HG03565 (cell line): ENCODE measurements around the gene LTBP1.

Experiments
- ATAC-seq: cut with Tn5 transposase; IDR thresholded peaks from one replicate; pipeline ENCODE4 v1.9.1; 2021; ENCODE audit warnings: mild to moderate bottlenecking, moderate library complexity; ENCODE audit not compliant: unreplicated experiment

The LTBP1 gene

GRCh38 chr2:33181466-33181865 is 234.7 kb downstream of the LTBP1 start:
- ATAC-seq, result no peak

- ATAC-seq, result no peak
Observed at GRCh38 chr2:33184041-33184440, 237.3 kb downstream of the LTBP1 start.

- no peak for ATAC-seq
Observed at GRCh38 chr2:33186937-33187336, 240.2 kb downstream of the LTBP1 start.

- ATAC-seq, result no peak
Observed at GRCh38 chr2:33188799-33189198, 242.0 kb downstream of the LTBP1 start.

GRCh38 chr2:33190393-33190937 is 243.7 kb downstream of the LTBP1 start:
- no peak for ATAC-seq

GRCh38 chr2:33195891-33196290 is 249.1 kb downstream of the LTBP1 start:
- ATAC-seq, result no peak

GRCh38 chr2:33196700-33197099 is 249.9 kb downstream of the LTBP1 start:
- ATAC-seq, result no peak

GRCh38 chr2:33197198-33197938 is 250.6 kb downstream of the LTBP1 start:
- ATAC-seq, result no peak

- no peak for ATAC-seq
Observed at GRCh38 chr2:33202641-33203522, 256.1 kb downstream of the LTBP1 start.

GRCh38 chr2:33204945-33205344 is 258.2 kb downstream of the LTBP1 start:
- peak; percentile 31 for ATAC-seq

- peak; percentile 97 for ATAC-seq
Observed at GRCh38 chr2:33205693-33206434, 259.1 kb downstream of the LTBP1 start.

- ATAC-seq, result no peak
Observed at GRCh38 chr2:33207151-33207740, 260.5 kb downstream of the LTBP1 start.

GRCh38 chr2:33208400-33208799 is 261.6 kb downstream of the LTBP1 start:
- no peak for ATAC-seq

- no peak for ATAC-seq
Observed at GRCh38 chr2:33209976-33210375, 263.2 kb downstream of the LTBP1 start.

- ATAC-seq, result no peak
Observed at GRCh38 chr2:33210626-33211025, 263.9 kb downstream of the LTBP1 start.

GRCh38 chr2:33212151-33212550 is 265.4 kb downstream of the LTBP1 start:
- no peak for ATAC-seq

- no peak for ATAC-seq
Observed at GRCh38 chr2:33213244-33213643, 266.5 kb downstream of the LTBP1 start.

- ATAC-seq, result no peak
Observed at GRCh38 chr2:33213648-33214047, 266.9 kb downstream of the LTBP1 start.

- ATAC-seq, result no peak
Observed at GRCh38 chr2:33214436-33214835, 267.7 kb downstream of the LTBP1 start.

GRCh38 chr2:33214857-33215256 is 268.1 kb downstream of the LTBP1 start:
- no peak for ATAC-seq

- no peak for ATAC-seq
Observed at GRCh38 chr2:33215299-33215698, 268.5 kb downstream of the LTBP1 start.
